Endothelial cell (in vitro differentiated cells): Measurements from ENCODE around the gene KCNB1. TPM values are rescaled to one million over a fixed set of nuclear protein-coding genes. Genes with fewer than 3 reads are reported as not detected.

ENCODE experiments used
- DNase-seq: peaks from one replicate; pipeline ENCODE4 v3.0.0; 2021; ENCODE audit warnings: low spot score
- H3K27ac Mint-ChIP-seq: one replicate; pipeline ENCODE4 v1.8.0; 2021; ENCODE audit warnings: mixed read lengths, inconsistent platforms; ENCODE audit not compliant: unreplicated experiment
- H3K27me3 Mint-ChIP-seq: one replicate; pipeline ENCODE4 v1.8.0; 2021; ENCODE audit warnings: mild to moderate bottlenecking, moderate library complexity, mixed read lengths, inconsistent platforms; ENCODE audit not compliant: unreplicated experiment
- H3K36me3 Mint-ChIP-seq: one replicate; pipeline ENCODE4 v1.8.0; 2021; ENCODE audit warnings: mild to moderate bottlenecking, low read depth, mixed read lengths, inconsistent platforms; ENCODE audit not compliant: unreplicated experiment
- H3K4me1 Mint-ChIP-seq: one replicate; pipeline ENCODE4 v1.8.0; 2021; ENCODE audit warnings: mild to moderate bottlenecking, mixed read lengths, inconsistent platforms; ENCODE audit not compliant: unreplicated experiment
- H3K4me3 Mint-ChIP-seq: one replicate; pipeline ENCODE4 v1.8.0; 2021; ENCODE audit warnings: mild to moderate bottlenecking, mixed read lengths, inconsistent platforms; ENCODE audit not compliant: unreplicated experiment
- H3K9me3 Mint-ChIP-seq: one replicate; pipeline ENCODE4 v1.8.0; 2021; ENCODE audit warnings: mixed read lengths, inconsistent platforms; ENCODE audit not compliant: unreplicated experiment
- CTCF ChIP-seq: fragments of 200-600 bp; sonication (generic); IDR thresholded peaks from one replicate; pipeline ENCODE4 v1.5.0; 2021; ENCODE audit warnings: antibody characterized with exemption; ENCODE audit not compliant: unreplicated experiment
- total RNA-seq: library from RNA; stranded (reverse); fragmentation: NEBNext Ultra II Directional; extraction: Animal tissue kit (Norgen Biotek cat#: 25700); gene quantifications from one replicate; pipeline ENCODE4 v1.2.1, GENCODE V29; 2021; ENCODE audit not compliant: unreplicated experiment

KCNB1 gene
- total RNA-seq, 1 donor from 2014 or later: 0.36 TPM

- no peaks in the 10 kb centered on the region for H3K4me1 Mint-ChIP-seq
- no peaks in the 10 kb centered on the region for H3K9me3 Mint-ChIP-seq
- no peaks in the 10 kb centered on the region for H3K36me3 Mint-ChIP-seq
- H3K4me3 Mint-ChIP-seq: no peak overlapping the region
- no peak for DNase-seq
- peak overlapping the region; percentile 74 for H3K27ac Mint-ChIP-seq
- TF ChIP-seq CTCF: no peak
- H3K27me3 Mint-ChIP-seq: peaks cover 2% of the 10 kb centered on the region
Measured at GRCh38 chr20:49348563-49348962, 133.9 kb downstream of the KCNB1 start.

GRCh38 chr20:49347156-49347555 is 135.3 kb downstream of the KCNB1 start:
- H3K27me3 Mint-ChIP-seq: peaks cover 2% of the 10 kb centered on the region
- H3K4me3 Mint-ChIP-seq: no peak overlapping the region
- no peaks in the 10 kb centered on the region for H3K4me1 Mint-ChIP-seq
- H3K36me3 Mint-ChIP-seq: no peaks in the 10 kb centered on the region
- peak overlapping the region; percentile 81 for H3K27ac Mint-ChIP-seq
- no peak for DNase-seq
- no peak for TF ChIP-seq CTCF
- H3K9me3 Mint-ChIP-seq: no peaks in the 10 kb centered on the region

- peak; percentile 16 for DNase-seq
- Mint-ChIP-seq H3K9me3 (no peaks in the 10 kb centered on the region), H3K27ac (peak overlapping the region; percentile 61), H3K4me3 (no peak overlapping the region), H3K36me3 (no peaks in the 10 kb centered on the region), H3K4me1 (no peaks in the 10 kb centered on the region), H3K27me3 (peaks cover 2% of the 10 kb centered on the region)
- TF ChIP-seq CTCF: no peak
Measured at GRCh38 chr20:49346682-49347081, 135.8 kb downstream of the KCNB1 start.

- Mint-ChIP-seq H3K4me3 (no peak overlapping the region), H3K27me3 (peaks cover 2% of the 10 kb centered on the region), H3K4me1 (no peaks in the 10 kb centered on the region), H3K9me3 (no peaks in the 10 kb centered on the region), H3K36me3 (no peaks in the 10 kb centered on the region), H3K27ac (no peak overlapping the region)
- DNase-seq: no peak
- TF ChIP-seq CTCF: no peak
Measured at GRCh38 chr20:49345524-49345923, 136.9 kb downstream of the KCNB1 start.

- H3K27me3 Mint-ChIP-seq: peaks cover 2% of the 10 kb centered on the region
- no peak overlapping the region for H3K27ac Mint-ChIP-seq
- no peaks in the 10 kb centered on the region for H3K4me1 Mint-ChIP-seq
- DNase-seq: no peak
- H3K36me3 Mint-ChIP-seq: no peaks in the 10 kb centered on the region
- H3K9me3 Mint-ChIP-seq: no peaks in the 10 kb centered on the region
- TF ChIP-seq CTCF: no peak
- H3K4me3 Mint-ChIP-seq: no peak overlapping the region
Measured at GRCh38 chr20:49344975-49345374, 137.5 kb downstream of the KCNB1 start.
